ENCODE results near the gene GPC5. TPM values are rescaled to one million over a fixed set of nuclear protein-coding genes. Genes with fewer than 3 reads are reported as not detected.

The GPC5 gene
- total and polyA plus RNA-seq, 2 of the 8 experiments (the other 6 are each of a cell fraction or from before 2014, with no cell fraction given) = 0.20 to 0.39 TPM

- TF ChIP-seq CHD7 (IDR thresholded peaks at IDR 0.05; ENCODE audit: insufficient replicate concordance, low read length) (no peak), CTBP2 (IDR thresholded peaks at IDR 0.05; ENCODE audit: borderline replicate concordance, insufficient read depth, insufficient read length, low read length) (no peak), E2F6 (IDR thresholded peaks at IDR 0.05) (no peak)
Observed at GRCh38 chr13:92900446-92900845, 1502.0 kb downstream of the GPC5 start (continued).

Data from H1 (cell line).